Upper lobe of right lung (tissue), 1 donor: ENCODE data around the gene GRHL1. TPM values are rescaled to one million over a fixed set of nuclear protein-coding genes. Genes with fewer than 3 reads are reported as not detected.

Source experiments
- ATAC-seq: fragments of 200-7000 bp; cut with Tn5 transposase; one replicate; pipeline ENCODE4 v1.9.1; 2020; ENCODE audit warnings: mild to moderate bottlenecking, moderate library complexity
- DNase-seq: peaks from one replicate; pipeline ENCODE4 v3.0.0-alpha.2; 2020
- H3K27ac ChIP-seq: fragments of 200-600 bp; one replicate; pipeline ENCODE4 v1.8.0; 2022
- H3K27me3 ChIP-seq: fragments of 200-600 bp; one replicate; pipeline ENCODE4 v1.8.0; 2022; ENCODE audit warnings: mild to moderate bottlenecking
- H3K36me3 ChIP-seq: fragments of 200-600 bp; one replicate; pipeline ENCODE4 v1.8.0; 2022
- H3K4me1 ChIP-seq: fragments of 200-600 bp; one replicate; pipeline ENCODE4 v1.8.0; 2022
- H3K4me3 ChIP-seq: fragments of 200-600 bp; one replicate; pipeline ENCODE4 v1.8.0; 2022; ENCODE audit warnings: mild to moderate bottlenecking
- H3K9me3 ChIP-seq: fragments of 200-600 bp; one replicate; pipeline ENCODE4 v1.8.0; 2022
- intact Hi-C: fragments of 100-400 bp; cut with DNase I; formaldehyde crosslinking; loops from one replicate; pipeline ENCODE4 v1.11.0; 2022
- total RNA-seq: library from RNA; stranded (reverse); fragmentation: NEBNext Ultra II Directional; extraction: Animal tissue kit (Norgen Biotek cat#: 25700); gene quantifications from one replicate; pipeline ENCODE4 v1.2.1, GENCODE V29; 2021
- TF ChIP-seq, protein P1 (sequence below): fragments of 200-600 bp; IDR thresholded peaks from one replicate; pipeline ENCODE4 v1.8.0; 2022; ENCODE audit warnings: antibody characterized with exemption
- donor health status: DM: no; HTN: yes; CAD: no; lungs with severe emphysema.

GRHL1 gene
- total RNA-seq, 1 donor from 2014 or later, result 2.7 TPM

DNA sequence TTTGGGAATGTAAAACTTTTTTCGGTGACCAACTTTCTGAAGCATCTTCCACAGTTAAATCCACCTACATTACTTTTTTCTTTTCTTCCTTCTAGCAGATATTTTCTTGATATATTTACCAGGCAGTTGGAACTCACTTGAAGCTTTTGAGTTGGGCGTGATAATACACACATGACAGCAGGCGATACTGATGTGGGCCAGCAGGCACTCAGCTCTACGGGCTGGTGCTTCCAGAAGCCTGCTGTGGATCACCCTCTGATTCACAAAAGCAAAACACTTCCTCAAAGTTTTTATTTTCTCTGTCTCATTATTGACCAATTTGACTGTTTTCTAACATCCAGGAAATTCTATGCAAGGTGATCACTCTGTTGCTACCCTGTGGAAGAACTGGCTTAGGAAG lies 22.9 kb downstream of the GRHL1 start:
- H3K9me3 ChIP-seq, result no peaks in the 10 kb centered on the region
- no peak overlapping the region for H3K27ac ChIP-seq
- no peak overlapping the region for H3K4me3 ChIP-seq
- no peaks in the 10 kb centered on the region for H3K27me3 ChIP-seq
- peaks cover 15% of the 10 kb centered on the region for H3K4me1 ChIP-seq
- intact Hi-C loops, result no loop called here
- H3K36me3 ChIP-seq, result no peaks in the 10 kb centered on the region
- no peak for DNase-seq
- ATAC-seq, result peak; percentile 39
- TF ChIP-seq, protein P1, sequence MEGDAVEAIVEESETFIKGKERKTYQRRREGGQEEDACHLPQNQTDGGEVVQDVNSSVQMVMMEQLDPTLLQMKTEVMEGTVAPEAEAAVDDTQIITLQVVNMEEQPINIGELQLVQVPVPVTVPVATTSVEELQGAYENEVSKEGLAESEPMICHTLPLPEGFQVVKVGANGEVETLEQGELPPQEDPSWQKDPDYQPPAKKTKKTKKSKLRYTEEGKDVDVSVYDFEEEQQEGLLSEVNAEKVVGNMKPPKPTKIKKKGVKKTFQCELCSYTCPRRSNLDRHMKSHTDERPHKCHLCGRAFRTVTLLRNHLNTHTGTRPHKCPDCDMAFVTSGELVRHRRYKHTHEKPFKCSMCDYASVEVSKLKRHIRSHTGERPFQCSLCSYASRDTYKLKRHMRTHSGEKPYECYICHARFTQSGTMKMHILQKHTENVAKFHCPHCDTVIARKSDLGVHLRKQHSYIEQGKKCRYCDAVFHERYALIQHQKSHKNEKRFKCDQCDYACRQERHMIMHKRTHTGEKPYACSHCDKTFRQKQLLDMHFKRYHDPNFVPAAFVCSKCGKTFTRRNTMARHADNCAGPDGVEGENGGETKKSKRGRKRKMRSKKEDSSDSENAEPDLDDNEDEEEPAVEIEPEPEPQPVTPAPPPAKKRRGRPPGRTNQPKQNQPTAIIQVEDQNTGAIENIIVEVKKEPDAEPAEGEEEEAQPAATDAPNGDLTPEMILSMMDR, result no peak

DNA sequence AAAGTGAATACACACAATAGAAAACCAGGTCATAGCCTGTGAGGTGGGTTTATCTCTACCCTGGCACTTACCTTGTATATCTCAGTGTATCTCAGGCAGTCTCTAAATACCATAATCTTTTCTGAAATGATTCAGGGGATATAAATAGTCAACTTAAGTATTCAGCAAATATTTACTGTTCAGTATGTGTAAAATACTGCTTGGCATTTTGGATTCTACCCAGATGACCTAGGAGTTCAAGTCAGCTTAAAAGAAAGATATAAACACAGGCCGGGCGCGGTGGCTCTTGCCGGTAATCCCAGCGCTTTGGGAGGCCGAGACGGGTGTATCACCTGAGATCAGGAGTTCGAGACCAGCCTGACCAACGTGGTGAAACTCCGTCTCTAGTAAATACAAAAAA lies 23.8 kb downstream of the GRHL1 start:
- H3K36me3 ChIP-seq, result no peaks in the 10 kb centered on the region
- H3K9me3 ChIP-seq, result no peaks in the 10 kb centered on the region
- H3K27ac ChIP-seq, result no peak overlapping the region
- peak; percentile 32 for ATAC-seq
- no peak overlapping the region for H3K4me3 ChIP-seq
- peaks cover 15% of the 10 kb centered on the region for H3K4me1 ChIP-seq
- DNase-seq, result no peak
- TF ChIP-seq, protein P1, result no peak
- no peaks in the 10 kb centered on the region for H3K27me3 ChIP-seq
- intact Hi-C loops, result no loop called here

DNA sequence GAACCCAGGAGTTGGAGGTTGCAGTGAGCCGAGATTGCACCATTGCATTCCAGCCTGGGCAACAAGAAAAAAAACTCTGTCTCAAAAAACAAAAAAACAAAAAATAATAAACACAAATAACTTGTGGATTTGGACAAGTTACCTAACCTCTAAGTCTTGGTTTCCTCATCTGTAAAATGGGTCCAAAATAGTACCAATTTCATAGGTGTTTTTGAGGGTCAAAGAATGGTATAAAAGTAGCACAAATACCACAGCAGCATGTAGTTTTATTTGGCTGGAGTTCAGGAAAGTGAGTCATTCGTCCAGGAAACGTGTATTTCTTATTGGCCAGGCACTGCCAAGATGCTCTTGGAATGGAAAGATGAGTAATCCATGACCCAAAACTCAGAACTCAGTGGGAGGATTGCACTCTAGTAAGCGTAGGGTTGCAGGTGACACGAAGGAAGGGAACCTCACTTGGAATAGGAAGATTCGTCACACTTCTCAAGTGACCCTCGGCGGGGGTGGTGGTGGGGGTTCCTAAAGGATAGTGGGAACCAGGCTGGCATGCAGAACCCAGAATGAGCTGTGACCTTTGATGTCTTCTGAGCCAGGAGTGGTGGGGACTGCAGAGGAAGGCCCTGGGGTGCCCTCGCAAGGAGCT lies 24.4 kb downstream of the GRHL1 start:
- no peaks in the 10 kb centered on the region for H3K9me3 ChIP-seq
- H3K4me1 ChIP-seq, result peaks cover 15% of the 10 kb centered on the region
- H3K27me3 ChIP-seq, result no peaks in the 10 kb centered on the region
- no peak overlapping the region for H3K27ac ChIP-seq
- intact Hi-C loops, result no loop called here
- peak; percentile 52 for ATAC-seq
- no peak overlapping the region for H3K4me3 ChIP-seq
- DNase-seq, result no peak
- TF ChIP-seq, protein P1, result no peak
- no peaks in the 10 kb centered on the region for H3K36me3 ChIP-seq

DNA sequence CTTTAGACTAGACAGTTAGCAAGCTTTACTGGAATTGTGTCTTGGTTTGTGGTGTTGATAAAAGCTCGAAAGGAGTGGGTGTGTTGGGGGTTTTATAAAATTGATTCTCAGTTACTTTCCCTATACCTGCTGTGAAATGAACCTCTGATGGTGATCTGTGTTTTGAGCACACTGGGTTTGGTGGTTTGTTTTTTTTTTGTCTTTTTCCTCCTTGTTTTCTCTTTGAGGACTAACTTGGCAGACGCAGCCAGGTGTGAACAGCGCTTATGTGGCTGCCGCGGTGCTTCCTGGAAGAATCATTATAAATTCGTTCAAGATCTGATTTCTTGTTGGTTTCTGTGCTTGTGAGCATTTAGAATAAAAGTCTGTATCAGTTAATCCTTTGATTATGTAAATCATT lies 28.5 kb downstream of the GRHL1 start:
- H3K4me3 ChIP-seq, result no peak overlapping the region
- H3K36me3 ChIP-seq, result no peaks in the 10 kb centered on the region
- intact Hi-C loops, result loop anchor here (10.0 kb wide), 1 partner anchor 65 kb away; the partner anchor contains the start of gene KLF11
- no peaks in the 10 kb centered on the region for H3K9me3 ChIP-seq
- H3K27ac ChIP-seq, result no peak overlapping the region
- TF ChIP-seq, protein P1, result no peak
- H3K27me3 ChIP-seq, result no peaks in the 10 kb centered on the region
- DNase-seq, result no peak
- ATAC-seq, result no peak
- peaks cover 22% of the 10 kb centered on the region for H3K4me1 ChIP-seq

DNA sequence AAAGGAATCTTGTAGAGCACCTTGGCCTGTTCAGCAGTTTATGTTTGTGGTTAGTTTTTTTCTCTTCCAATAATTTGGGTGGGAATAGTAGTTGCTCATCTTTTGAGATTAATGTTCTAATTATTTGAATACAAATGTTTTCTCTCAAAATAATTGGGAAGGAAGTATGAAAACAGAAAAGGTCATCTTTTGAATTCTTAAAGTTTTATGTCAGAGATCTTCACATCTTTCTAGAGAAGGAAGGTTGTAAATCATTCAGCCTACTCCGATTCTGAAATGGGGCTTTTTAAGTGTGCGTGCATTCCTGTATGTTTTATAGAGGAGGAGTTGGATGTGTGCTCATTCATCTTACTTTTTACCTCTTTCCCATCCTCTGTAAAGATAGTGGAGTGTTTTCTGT lies 29.0 kb downstream of the GRHL1 start:
- H3K36me3 ChIP-seq, result no peaks in the 10 kb centered on the region
- intact Hi-C loops, result loop anchor here (10.0 kb wide), 1 partner anchor 64 kb away; the partner anchor contains the start of gene KLF11
- H3K4me1 ChIP-seq, result peaks cover 18% of the 10 kb centered on the region
- ATAC-seq (no peak), DNase-seq (no peak)
- TF ChIP-seq, protein P1, result no peak
- H3K9me3 ChIP-seq, result no peaks in the 10 kb centered on the region
- H3K4me3 ChIP-seq, result no peak overlapping the region
- H3K27me3 ChIP-seq, result no peaks in the 10 kb centered on the region
- H3K27ac ChIP-seq, result no peak overlapping the region
